Heart right ventricle (tissue), 16 donors: ENCODE data around the gene CAPN13. TPM values are rescaled to one million over a fixed set of nuclear protein-coding genes. Genes with fewer than 3 reads are reported as not detected.

Experiments used
- ATAC-seq, 8 donors: fragments of 200-7000 bp; cut with Tn5 transposase; one replicate each; pipeline ENCODE4 v1.9.1; 2020; ENCODE audit warnings: mild to moderate bottlenecking in 8 of 8, moderate library complexity in 8 of 8, moderate number of reproducible peaks in 1 of 8
- DNase-seq, 2 donors: peaks; one replicate each; pipeline ENCODE4 v3.0.0-alpha.2; 2020
- H3K27ac ChIP-seq, 10 donors: fragments of 200-600 bp; sonication (generic) in 2 of 10; one replicate each; pipeline versions ENCODE4 v1.5.0 to v1.8.0; 2020 to 2022; ENCODE audit warnings: mild to moderate bottlenecking in 3 of 10
- H3K27me3 ChIP-seq, 7 donors: fragments of 200-600 bp; one replicate each; pipeline ENCODE4 v1.8.0; 2021 to 2022; ENCODE audit warnings: mild to moderate bottlenecking in 2 of 7
- H3K36me3 ChIP-seq, 9 donors: fragments of 200-600 bp; sonication (generic) in 1 of 9; one replicate each; pipeline versions ENCODE4 v1.5.0 to v1.8.0; 2020 to 2022; ENCODE audit warnings: mild to moderate bottlenecking in 2 of 9
- H3K4me1 ChIP-seq, 9 donors: fragments of 200-600 bp; sonication (generic) in 1 of 9; one replicate each; pipeline versions ENCODE4 v1.5.0 to v1.8.0; 2020 to 2022; ENCODE audit warnings: mild to moderate bottlenecking in 4 of 9
- H3K4me3 ChIP-seq, 10 donors: fragments of 200-600 bp; sonication (generic) in 2 of 10; one replicate each; pipeline versions ENCODE4 v1.5.0 to v1.8.0; 2020 to 2022; ENCODE audit warnings: mild to moderate bottlenecking in 7 of 10, moderate library complexity in 2 of 10
- H3K9me3 ChIP-seq, 11 donors: fragments of 200-600 bp in 10 of 11; sonication (generic) in 2 of 11; one replicate each; pipeline versions ENCODE4 v1.5.0 to v1.8.0; 2013 to 2022; ENCODE audit warnings: mild to moderate bottlenecking in 2 of 11, control low read depth in 1 of 11, moderate library complexity in 1 of 11
- WGBS, 2 donors: extraction: QIAGEN DNeasy Blood & Tissue Kit; methylation state at CpG; one replicate each; pipeline ENCODE4 v1.1.7; 2013; ENCODE audit warnings: inconsistent platforms in 1 of 2; 5-methylcytosine and 5-hydroxymethylcytosine counted together
- intact Hi-C, 10 donors: fragments of 100-400 bp; cut with DNase I; formaldehyde crosslinking; loops; one replicate each; pipeline versions ENCODE4 v1.11.1 to v1.14.2; 2022
- polyA plus RNA-seq, 2 donors: library from polyadenylated mRNA; stranded (reverse); fragments of 200-250 nt; gene quantifications; one replicate each; pipeline ENCODE4 v1.2.3, GENCODE V29; 2013
- total RNA-seq, 10 donors: library from RNA; stranded (reverse); fragmentation: NEBNext Ultra II Directional in 3 of 10; extraction: Animal tissue kit (Norgen Biotek cat#: 25700) in 3 of 10; gene quantifications; one replicate each; pipeline versions ENCODE4 v1.2.1 to v1.2.4, GENCODE V29; 2021 to 2023
- TF ChIP-seq, protein P1 (sequence below), 9 donors: fragments of 200-600 bp; sonication (generic) in 2 of 9; IDR thresholded peaks; one replicate each; pipeline versions ENCODE4 v1.5.0 to v1.8.0; 2021 to 2022; ENCODE audit warnings: antibody characterized with exemption in 9 of 9, mild to moderate bottlenecking in 5 of 9, moderate library complexity in 1 of 9
- donor health status: Arrhythmogenic right ventricular cardiomyopathy.
- donor health status: ischemic (EF 13 %, LVEDD 7.1; RV severe dilation, severe dysfunction).
- donor health status: healthy with polysubstance abuse.
- donor health status: DM: no; HTN: yes; CAD: no.
- donor health status: DM: no; HTN: no; CAD: no.
- donor health status: ischemic (EF 25% LVEDD 6.9; RV normal size, moderate dysfunction).
- donor health status: ischemic (EF 25% LVEDD 5.7; RV mildly dilated, moderate dysfunction).
- donor health status: healthy.
- donor health status: DM: yes; HTN: yes; CAD: no.
- donor health status: Ischemic cardiomyopathy.
- donor health status: ischemic (EF 35%, LVEDD 5.7; RV mildly dilated, moderate dysfunction).
- donor health status: nonischemic (EF 11% LVEDD 7.7; RV severe dilation, severe dysfunction).
- donor health status: DM: yes; HTN: yes; CAD: no.
- donor health status: PGD.
- donor health status: ischemic (EF 29% LVEDD 5.4; RV normal size, mild dysfunction).
- donor health status: nonischemic (EF 23%, LVEDD 6.1; RV moderate dilation, normal function).

The CAPN13 gene
- total and polyA plus RNA-seq, 12 donors: 0.09 TPM; not detected in 11

DNA sequence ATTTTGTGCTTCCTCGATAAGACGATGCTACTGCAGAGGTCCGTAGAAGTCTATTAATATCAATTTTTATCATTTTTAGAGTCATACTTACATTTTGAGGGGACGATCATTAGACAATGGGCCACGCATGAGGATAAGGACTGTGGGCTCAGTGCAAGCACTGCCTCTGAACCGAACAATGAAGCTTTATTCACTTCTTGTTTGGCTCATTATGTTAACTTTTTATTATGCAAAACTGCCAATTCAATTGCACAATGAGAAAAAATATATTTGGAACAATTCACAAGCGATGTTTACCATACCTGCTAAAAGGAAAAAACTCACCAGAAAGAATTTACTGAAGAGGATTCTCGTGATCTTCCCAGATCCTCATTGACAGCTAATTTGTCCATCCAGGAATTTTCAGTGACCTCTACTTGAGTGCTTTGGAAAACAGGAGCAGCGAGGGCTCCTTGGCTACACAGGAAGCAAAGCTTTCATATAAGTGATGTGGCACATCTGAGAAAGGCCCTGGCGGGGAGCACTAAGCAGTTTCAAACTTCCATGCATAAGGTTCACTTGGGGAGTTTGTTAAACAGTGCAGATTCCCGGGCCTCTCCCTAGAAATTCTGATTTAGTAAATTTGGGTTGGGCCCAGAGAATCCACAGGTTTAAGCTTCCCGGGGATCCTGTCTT is 13.3 kb upstream of the CAPN13 start:
- TF ChIP-seq, protein P1, sequence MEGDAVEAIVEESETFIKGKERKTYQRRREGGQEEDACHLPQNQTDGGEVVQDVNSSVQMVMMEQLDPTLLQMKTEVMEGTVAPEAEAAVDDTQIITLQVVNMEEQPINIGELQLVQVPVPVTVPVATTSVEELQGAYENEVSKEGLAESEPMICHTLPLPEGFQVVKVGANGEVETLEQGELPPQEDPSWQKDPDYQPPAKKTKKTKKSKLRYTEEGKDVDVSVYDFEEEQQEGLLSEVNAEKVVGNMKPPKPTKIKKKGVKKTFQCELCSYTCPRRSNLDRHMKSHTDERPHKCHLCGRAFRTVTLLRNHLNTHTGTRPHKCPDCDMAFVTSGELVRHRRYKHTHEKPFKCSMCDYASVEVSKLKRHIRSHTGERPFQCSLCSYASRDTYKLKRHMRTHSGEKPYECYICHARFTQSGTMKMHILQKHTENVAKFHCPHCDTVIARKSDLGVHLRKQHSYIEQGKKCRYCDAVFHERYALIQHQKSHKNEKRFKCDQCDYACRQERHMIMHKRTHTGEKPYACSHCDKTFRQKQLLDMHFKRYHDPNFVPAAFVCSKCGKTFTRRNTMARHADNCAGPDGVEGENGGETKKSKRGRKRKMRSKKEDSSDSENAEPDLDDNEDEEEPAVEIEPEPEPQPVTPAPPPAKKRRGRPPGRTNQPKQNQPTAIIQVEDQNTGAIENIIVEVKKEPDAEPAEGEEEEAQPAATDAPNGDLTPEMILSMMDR (IDR thresholded peaks at IDR 0.05): no peak
- Histone ChIP-seq H3K27ac (no peak overlapping the region), H3K4me3 (no peak overlapping the region), H3K4me1 (no peaks in the 10 kb centered on the region), H3K9me3 (no peaks in the 10 kb centered on the region), H3K27me3 (peaks cover 0 to 8% (median 0%) of the 10 kb centered on the region in 7 donors), H3K36me3 (no peaks in the 10 kb centered on the region)
- intact Hi-C loops: no loop called here
- DNase-seq (no peak), ATAC-seq (no peak)
- 80 to 84% methylated on average over 12 of the region's 12 CpGs for WGBS, 2 donors

DNA sequence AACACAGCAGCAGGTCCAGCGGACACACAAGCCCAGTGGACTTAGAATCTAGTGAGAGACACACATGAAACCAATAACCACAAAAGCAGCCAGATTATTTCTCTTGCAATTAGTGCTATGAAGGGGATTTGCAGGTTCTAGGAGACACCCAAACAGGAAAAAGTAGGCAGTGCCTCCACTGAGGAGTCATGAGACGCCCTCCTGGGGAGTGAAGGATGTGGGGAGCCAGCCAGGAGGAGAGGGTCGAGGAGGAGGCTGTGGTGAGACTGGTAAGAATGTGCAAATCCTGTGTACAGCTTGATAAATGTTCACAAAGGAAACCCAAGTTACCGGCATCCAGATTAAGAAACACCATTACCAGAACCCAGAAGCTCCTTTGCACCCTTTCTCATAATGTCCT is 2.7 kb upstream of the CAPN13 start:
- H3K4me1 ChIP-seq: no peaks in the 10 kb centered on the region
- TF ChIP-seq, protein P1 (IDR thresholded peaks at IDR 0.05): no peak
- intact Hi-C loops: no loop called here
- DNase-seq (no peak), ATAC-seq (no peak)
- H3K9me3 ChIP-seq: no peaks in the 10 kb centered on the region
- H3K27ac ChIP-seq: no peak overlapping the region
- H3K4me3 ChIP-seq: no peak overlapping the region
- H3K27me3 ChIP-seq: peaks cover 0 to 71% (median 32%) of the 10 kb centered on the region in 7 donors
- 72 to 77% methylated on average over 4 of the region's 4 CpGs for WGBS, 2 donors
- no peaks in the 10 kb centered on the region for H3K36me3 ChIP-seq

DNA sequence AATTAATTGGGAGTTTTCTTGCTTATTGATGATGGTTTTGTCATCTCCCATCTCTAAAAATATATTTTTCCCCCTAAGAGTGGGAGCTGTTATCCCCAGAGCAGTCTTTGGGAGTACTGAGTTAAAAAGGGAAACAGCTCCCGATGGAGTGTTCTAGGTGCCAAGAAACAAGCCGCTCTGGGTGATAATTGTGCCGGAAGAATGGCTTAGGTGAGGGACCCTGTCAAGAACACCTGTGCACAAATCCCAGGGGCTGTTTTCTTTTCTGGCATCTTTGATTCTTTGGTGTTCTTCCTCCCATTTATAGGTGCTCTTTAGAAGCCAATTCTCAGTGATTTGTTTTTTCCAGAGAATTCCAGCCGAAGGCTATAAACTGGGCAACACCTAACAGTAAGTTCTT is 1.4 kb upstream of the CAPN13 start:
- Histone ChIP-seq H3K27me3 (peaks cover 0 to 69% (median 22%) of the 10 kb centered on the region in 7 donors), H3K27ac (no peak overlapping the region), H3K4me3 (no peak overlapping the region), H3K4me1 (peaks cover 0 to 2% (median 0%) of the 10 kb centered on the region in 9 donors), H3K36me3 (no peaks in the 10 kb centered on the region), H3K9me3 (no peaks in the 10 kb centered on the region)
- TF ChIP-seq, protein P1 (IDR thresholded peaks at IDR 0.05): no peak
- WGBS, 2 donors: 47 to 49% methylated on average over 4 of the region's 4 CpGs
- no peak for DNase-seq
- ATAC-seq: no peak
- intact Hi-C loops: no loop called here

DNA sequence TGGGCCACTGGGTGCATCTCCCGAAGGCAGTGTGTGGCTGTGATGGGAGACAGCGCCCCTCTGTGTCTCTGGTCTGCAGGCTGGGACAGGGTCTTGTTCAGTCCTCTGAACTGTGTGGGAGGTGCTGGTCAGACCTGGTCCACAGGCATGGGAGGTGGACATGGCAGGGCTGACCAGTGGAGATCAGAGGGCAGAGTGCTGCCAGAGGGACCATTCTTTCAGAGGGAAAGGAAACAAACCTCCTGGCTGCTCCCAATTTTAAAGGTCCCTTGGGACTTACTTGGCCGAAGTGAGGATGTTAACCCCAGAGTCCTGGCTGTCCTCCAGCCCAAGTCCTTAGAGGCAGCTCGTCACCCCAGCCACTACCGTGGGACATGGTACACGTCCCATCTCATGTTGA is 4.0 kb downstream of the CAPN13 start:
- WGBS, 2 donors: 55 to 66% methylated on average over 6 of the region's 6 CpGs
- no peak for ATAC-seq
- Histone ChIP-seq H3K4me1 (peaks cover 0 to 16% (median 4%) of the 10 kb centered on the region in 9 donors), H3K36me3 (no peaks in the 10 kb centered on the region), H3K27me3 (peaks cover 0 to 45% (median 16%) of the 10 kb centered on the region in 7 donors), H3K9me3 (no peaks in the 10 kb centered on the region), H3K4me3 (no peak overlapping the region), H3K27ac (no peak overlapping the region)
- intact Hi-C loops: no loop called here
- DNase-seq: no peak
- TF ChIP-seq, protein P1 (IDR thresholded peaks at IDR 0.05): no peak
